IPS-18a (cell line): ENCODE measurements around the gene PRDM8.
"Not testable (repeated sequence)": the region's sequence is repeated elsewhere in the genome, so short reads cannot be mapped to it uniquely, and the experiment has no call there.

Source experiments
- H3K27ac ChIP-seq: one replicate; pipeline ENCODE4 v1.5.1; 2013; ENCODE audit warnings: low read length
- H3K27me3 ChIP-seq: one replicate; pipeline ENCODE4 v1.6.1; 2013; ENCODE audit warnings: mild to moderate bottlenecking, low read length; ENCODE audit not compliant: control insufficient read depth, insufficient read depth
- H3K36me3 ChIP-seq: one replicate; pipeline ENCODE4 v1.6.1; 2013; ENCODE audit warnings: low read depth, low read length; ENCODE audit not compliant: control insufficient read depth
- H3K4me1 ChIP-seq: one replicate; pipeline ENCODE4 v1.6.1; 2013; ENCODE audit warnings: low read depth, low read length; ENCODE audit not compliant: control insufficient read depth
- H3K4me3 ChIP-seq: one replicate; pipeline ENCODE4 v1.5.1; 2013; ENCODE audit warnings: low read length
- H3K9ac ChIP-seq: one replicate; pipeline ENCODE4 v1.6.1; 2013; ENCODE audit warnings: mild to moderate bottlenecking, low read length, moderate library complexity
- H3K9me3 ChIP-seq: one replicate; pipeline ENCODE4 v1.6.1; 2013; ENCODE audit warnings: low read depth, low read length; ENCODE audit not compliant: control insufficient read depth

Gene PRDM8

DNA sequence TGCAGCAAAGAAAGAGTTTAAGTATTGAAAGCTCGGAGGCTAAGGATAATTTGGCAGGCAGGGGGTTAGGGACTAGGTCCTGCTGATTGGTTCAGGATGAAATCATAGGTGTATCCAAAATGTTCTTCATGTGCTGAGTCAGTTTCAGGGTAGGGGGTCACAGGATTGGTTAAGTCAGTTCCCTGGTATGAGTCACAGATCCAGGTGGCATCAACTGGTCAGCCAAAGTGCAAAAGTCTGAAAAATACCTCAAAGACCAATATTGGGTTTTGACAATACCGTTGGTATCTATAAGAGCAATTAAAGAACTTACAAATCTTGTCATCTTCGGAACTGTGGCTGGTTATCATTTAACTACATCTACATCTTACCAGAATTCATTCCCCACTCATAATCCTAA, 25.6 kb upstream of the PRDM8 start:
- no peak overlapping the region for H3K9ac ChIP-seq
- no peaks in the 10 kb centered on the region for H3K9me3 ChIP-seq
- H3K36me3 ChIP-seq = no peaks in the 10 kb centered on the region
- H3K4me3 ChIP-seq = no peak overlapping the region
- no peaks in the 10 kb centered on the region for H3K27me3 ChIP-seq
- no peaks in the 10 kb centered on the region for H3K4me1 ChIP-seq
- H3K27ac ChIP-seq = no peak overlapping the region

DNA sequence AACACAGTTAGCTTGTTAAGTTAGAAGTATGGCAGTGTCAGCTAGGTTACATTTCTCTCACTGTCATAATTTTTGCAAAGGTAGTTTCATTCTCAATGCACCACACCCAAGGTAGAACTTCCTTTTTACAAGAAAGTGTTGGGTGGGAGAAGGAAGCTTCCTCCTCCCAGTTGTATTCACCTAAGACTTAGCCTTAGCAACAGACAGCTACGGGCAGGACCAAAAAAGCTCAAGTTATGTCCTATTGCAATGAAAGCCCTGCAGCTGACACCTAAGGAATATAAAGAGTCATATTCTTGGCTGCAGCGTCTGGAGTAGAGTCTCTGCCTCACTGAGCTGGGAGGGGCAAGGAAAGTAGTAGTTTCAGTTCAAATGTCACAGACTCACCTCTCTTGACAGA, 25.1 kb upstream of the PRDM8 start:
- Histone ChIP-seq H3K9ac (no peak overlapping the region), H3K4me1 (no peaks in the 10 kb centered on the region), H3K27ac (no peak overlapping the region), H3K27me3 (no peaks in the 10 kb centered on the region), H3K4me3 (no peak overlapping the region), H3K36me3 (no peaks in the 10 kb centered on the region), H3K9me3 (no peaks in the 10 kb centered on the region)

DNA sequence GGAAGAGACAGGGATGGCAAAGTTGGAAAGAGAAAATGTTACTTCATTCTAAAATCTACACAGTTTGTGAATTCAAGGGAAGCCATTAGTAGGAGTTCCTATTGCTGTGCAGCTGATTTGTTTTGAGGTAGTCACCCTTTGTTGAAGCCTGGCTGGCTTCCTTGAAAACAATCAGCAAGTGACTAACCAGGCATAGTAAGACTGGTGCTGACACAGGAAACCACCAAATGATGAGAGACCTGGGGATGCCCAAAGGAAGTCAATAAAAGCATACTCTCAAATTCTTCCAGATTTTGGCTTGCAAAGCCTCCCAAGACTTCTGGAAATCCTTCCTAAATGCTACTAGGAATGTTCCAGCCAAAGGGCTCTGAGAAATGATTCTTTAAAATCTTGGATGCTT, 23.9 kb upstream of the PRDM8 start:
- Histone ChIP-seq H3K4me3 (no peak overlapping the region), H3K36me3 (no peaks in the 10 kb centered on the region), H3K9ac (no peak overlapping the region), H3K27ac (no peak overlapping the region), H3K4me1 (no peaks in the 10 kb centered on the region), H3K27me3 (no peaks in the 10 kb centered on the region), H3K9me3 (no peaks in the 10 kb centered on the region)

DNA sequence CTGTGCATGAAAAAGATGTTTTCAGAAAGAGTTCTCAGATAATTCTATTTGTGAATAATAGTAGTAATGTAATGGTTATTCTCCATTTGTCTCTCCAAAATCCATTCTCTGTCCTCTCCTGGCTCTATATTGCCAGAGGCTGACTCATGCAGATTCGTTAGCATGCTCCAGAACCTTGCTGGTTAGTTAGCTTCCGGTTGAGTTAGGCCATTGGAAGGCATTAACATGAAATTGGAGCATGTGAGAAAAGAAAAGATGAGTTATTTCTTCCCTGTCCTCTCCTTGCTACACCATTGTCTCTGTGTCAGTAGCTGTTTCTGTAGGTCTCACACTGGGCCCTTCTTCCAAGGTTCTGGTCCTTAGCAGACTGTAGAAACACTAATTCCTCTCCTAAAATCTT, 23.5 kb upstream of the PRDM8 start:
- H3K4me3 ChIP-seq = no peak overlapping the region

DNA sequence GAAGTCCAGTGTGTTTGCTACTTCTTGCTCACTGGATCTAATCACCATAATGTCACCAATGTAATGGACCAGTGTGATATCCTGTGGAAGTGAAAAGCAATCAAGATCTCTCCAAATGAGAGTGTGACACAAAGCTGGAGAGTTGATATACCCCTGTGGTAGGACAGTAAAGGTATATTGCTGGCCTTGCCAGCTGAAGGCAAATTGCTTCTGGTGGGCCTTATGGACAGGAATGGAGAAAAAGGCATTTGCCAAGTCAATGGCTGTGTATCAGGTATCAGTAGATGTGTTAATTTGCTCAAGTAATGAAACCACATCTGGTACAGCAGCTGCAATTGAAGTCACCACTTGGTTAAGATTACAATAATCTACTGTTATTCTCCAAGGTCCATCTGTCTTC, 19.5 kb upstream of the PRDM8 start:
- peaks cover 30% of the 10 kb centered on the region for H3K27me3 ChIP-seq
- not testable (repeated sequence) for H3K9ac ChIP-seq, H3K36me3 ChIP-seq, H3K27ac ChIP-seq, H3K9me3 ChIP-seq, H3K4me3 ChIP-seq, H3K4me1 ChIP-seq

More for the DNA sequence above, 23.5 kb upstream of the PRDM8 start:
- Histone ChIP-seq H3K9ac (no peak overlapping the region), H3K27me3 (no peaks in the 10 kb centered on the region), H3K27ac (no peak overlapping the region), H3K36me3 (no peaks in the 10 kb centered on the region), H3K4me1 (no peaks in the 10 kb centered on the region), H3K9me3 (no peaks in the 10 kb centered on the region)

DNA sequence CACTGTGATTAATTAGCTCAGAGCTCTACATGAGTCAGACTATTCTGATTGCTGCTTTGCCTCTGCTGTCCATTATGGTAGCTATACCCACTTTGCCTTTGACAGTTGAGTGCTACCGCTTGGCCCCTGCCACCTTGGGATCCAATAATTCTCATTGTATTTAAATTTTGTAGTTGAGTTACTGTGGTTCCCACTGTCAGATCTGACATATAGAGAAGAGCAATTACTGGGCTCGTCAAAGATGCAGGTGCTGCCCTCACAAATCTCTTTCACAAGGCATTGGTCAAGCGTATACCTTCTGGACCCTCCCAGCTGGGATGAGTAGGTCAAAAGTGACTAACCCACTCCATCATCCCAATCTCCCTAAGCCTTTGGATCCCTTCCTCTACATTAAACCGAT, 18.3 kb upstream of the PRDM8 start:
- Histone ChIP-seq H3K27me3 (peaks cover 41% of the 10 kb centered on the region), H3K36me3 (no peaks in the 10 kb centered on the region), H3K9ac (no peak overlapping the region), H3K27ac (no peak overlapping the region), H3K9me3 (no peaks in the 10 kb centered on the region), H3K4me1 (no peaks in the 10 kb centered on the region), H3K4me3 (no peak overlapping the region)

DNA sequence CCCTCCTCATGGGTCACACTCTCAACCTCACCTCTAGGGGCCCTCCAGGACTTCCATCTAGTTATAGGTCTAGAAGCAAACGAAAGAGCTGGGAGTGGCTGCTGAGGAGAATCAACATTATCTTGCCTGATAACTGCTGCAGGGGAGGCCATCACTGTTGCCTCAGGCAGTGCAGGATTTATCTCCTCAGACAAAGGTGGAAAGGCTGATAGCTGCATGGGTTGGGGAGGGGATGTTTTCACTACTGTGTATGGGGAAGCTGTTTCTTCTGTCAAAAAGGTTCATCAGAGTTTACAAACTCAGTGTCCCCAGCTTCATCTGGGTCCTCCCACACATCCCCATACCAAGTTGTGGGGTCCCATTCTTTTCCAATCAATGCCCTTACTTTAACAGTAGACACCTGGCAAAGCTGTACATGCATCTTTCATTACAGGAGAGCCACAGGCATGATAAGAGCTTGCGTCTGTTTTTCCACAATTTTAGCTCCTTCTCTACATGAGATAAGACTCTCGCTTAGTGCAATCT, 17.6 kb upstream of the PRDM8 start:
- peaks cover 1% of the 10 kb centered on the region for H3K4me1 ChIP-seq
- H3K4me3 ChIP-seq = no peak overlapping the region
- H3K27me3 ChIP-seq = peaks cover 48% of the 10 kb centered on the region
- no peak overlapping the region for H3K27ac ChIP-seq
- H3K36me3 ChIP-seq = no peaks in the 10 kb centered on the region
- H3K9ac ChIP-seq = no peak overlapping the region
- H3K9me3 ChIP-seq = no peaks in the 10 kb centered on the region

DNA sequence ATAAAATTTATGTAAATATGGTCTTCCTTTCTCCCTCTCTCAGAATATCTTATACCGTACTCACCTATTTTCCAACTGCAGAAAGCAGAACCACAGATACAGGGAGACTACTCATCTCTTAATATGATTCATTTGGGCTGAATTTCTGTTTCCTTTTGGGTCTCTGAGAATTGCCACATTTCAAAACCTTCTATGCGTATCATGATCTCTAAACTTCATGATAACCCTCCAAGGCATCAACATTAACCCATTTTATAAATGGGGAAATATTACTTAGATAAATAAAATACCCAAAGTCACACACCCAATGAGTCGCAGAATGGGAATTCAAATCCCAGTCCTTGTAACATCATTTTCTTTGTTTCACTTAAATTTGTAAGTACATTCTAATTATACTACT, 16.6 kb upstream of the PRDM8 start:
- H3K4me3 ChIP-seq = no peak overlapping the region
- peaks cover 11% of the 10 kb centered on the region for H3K4me1 ChIP-seq
- H3K9ac ChIP-seq = no peak overlapping the region
- no peaks in the 10 kb centered on the region for H3K9me3 ChIP-seq
- no peaks in the 10 kb centered on the region for H3K36me3 ChIP-seq
- no peak overlapping the region for H3K27ac ChIP-seq
- peaks cover 59% of the 10 kb centered on the region for H3K27me3 ChIP-seq

DNA sequence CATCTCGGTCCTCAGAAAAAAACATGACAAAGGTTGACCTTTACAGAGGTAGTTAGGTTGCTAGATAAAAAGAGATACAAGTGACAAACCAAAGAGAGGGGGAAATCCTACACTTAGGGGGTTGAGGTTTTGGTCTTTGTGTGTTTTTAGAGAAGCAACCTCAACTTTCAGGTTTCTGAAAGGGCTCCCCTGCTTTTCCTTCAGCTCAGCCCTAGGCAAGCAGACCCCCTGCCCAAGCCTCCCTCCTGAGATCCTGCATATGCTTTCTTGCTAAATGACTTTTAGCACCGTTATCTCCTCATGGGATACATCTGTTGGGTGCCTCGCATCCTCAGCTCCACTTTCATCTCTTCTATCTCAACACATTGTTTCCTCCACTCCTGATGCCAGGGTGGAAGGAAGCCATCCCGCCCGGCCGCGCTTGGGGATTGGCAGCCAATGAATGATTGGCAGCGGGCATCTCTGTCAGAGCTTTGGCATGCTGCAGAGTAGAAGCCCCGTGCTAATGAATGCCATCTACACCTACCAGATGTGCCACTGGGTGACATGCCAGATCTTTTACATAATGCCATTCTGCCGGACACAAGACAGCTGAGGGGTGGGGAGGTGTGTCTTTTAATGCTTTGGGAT, 15.0 kb upstream of the PRDM8 start:
- no peak overlapping the region for H3K4me3 ChIP-seq

DNA sequence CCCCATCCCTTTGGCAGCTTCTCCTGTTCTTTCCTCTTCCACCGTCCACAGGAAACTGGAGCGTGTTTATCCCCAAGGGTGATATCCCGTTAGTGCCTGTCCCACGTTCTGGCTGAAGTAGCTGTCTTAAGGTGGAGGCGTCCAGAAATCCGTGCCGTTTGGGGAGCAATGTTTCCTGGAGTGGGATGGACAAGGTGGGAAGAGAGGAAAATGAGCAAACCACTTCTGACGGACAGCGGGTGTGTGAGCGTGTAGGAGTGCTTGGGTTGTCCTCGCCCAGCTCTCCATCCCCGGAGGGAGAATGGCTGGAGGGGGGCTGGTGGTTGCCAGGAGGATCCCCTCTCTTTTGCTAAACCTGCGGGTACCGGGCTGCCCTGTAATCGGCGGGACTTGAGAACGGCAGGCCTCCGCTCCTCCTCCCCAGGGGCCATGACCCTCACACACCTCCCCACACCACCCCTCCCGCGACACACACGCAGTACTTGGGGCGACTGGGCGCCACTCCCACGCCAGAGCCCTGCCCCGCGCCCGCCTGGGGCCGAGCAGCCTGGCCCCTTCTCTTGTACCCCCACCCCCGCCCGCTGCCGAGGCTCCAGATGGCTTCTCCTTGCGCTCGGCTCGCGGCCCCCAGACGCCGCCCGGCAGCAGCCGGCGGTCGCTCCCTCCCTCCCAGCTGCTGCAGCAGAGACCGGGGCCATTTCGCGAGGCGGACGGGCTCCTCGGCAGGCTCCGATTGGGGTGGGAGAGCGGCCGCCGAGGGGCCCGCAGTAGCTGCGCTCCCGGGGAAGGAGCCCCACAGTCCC, 13.9 kb upstream of the PRDM8 start:
- peaks cover 15% of the 10 kb centered on the region for H3K4me1 ChIP-seq
- no peak overlapping the region for H3K9ac ChIP-seq
- H3K9me3 ChIP-seq = no peaks in the 10 kb centered on the region
- H3K4me3 ChIP-seq = peak overlapping the region; percentile 61
- peaks cover 86% of the 10 kb centered on the region for H3K27me3 ChIP-seq
- no peak overlapping the region for H3K27ac ChIP-seq
- no peaks in the 10 kb centered on the region for H3K36me3 ChIP-seq

More for the DNA sequence above, 15.0 kb upstream of the PRDM8 start:
- Histone ChIP-seq H3K36me3 (no peaks in the 10 kb centered on the region), H3K27ac (no peak overlapping the region), H3K4me1 (peaks cover 15% of the 10 kb centered on the region), H3K9ac (no peak overlapping the region), H3K27me3 (peaks cover 75% of the 10 kb centered on the region), H3K9me3 (no peaks in the 10 kb centered on the region)

DNA sequence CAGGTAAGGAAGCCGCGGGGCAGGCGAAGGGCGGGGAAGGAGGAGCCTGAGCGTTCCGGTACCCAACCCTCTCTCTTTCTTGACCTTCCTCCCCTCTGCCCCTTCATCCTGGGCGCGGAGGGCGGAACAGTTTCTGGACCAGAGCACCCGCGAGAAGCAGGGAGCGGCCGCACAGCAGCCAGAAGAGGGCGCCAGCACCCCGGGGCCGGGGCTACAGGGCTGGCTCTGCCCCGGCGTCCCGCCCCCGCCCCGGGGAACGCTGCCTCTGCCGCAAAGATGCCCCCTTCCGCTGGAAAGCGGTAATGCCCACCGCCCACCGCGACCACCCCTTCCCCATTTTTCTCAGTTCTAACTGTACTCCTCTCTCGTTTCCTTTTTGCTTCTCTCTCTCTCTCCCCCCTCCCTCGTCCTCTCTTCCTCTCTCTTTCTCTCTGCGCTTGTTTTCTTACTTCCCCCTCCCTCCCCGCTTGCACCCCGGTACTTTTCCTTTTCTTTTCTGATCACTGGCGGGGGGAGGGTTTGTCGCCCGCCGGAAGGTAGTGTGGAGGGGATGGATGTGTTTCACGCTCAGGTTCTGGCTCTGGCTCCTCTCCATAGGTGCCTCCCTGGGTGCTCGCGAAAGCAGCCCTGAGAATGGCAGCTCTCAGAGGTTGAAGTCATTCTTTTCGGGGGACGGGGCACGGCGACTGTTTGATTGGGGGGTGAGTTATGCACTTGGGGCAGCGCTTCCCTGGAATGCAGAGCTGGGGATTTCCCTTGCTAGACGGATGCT, 13.1 kb upstream of the PRDM8 start:
- peaks cover 94% of the 10 kb centered on the region for H3K27me3 ChIP-seq
- no peak overlapping the region for H3K9ac ChIP-seq
- peaks cover 15% of the 10 kb centered on the region for H3K4me1 ChIP-seq
- no peaks in the 10 kb centered on the region for H3K9me3 ChIP-seq
- H3K4me3 ChIP-seq = peak overlapping the region; percentile 61
- H3K36me3 ChIP-seq = no peaks in the 10 kb centered on the region
- H3K27ac ChIP-seq = no peak overlapping the region
